HepG2 (cell line): ENCODE data around the gene UROS. TPM values are rescaled to one million over a fixed set of nuclear protein-coding genes. Genes with fewer than 3 reads are reported as not detected.

Source experiments
- BHLHE40 ChIP-seq: IDR thresholded peaks from 2 replicates; pipeline ENCODE4 v1.6.1; 2011; ENCODE audit warnings: low read length, improper control_type of control experiment
- HMGXB3 ChIP-seq: sonication (generic); formaldehyde crosslinking; IDR thresholded peaks from 2 replicates; pipeline ENCODE4 v1.4.0; 2020; ENCODE audit warnings: missing genetic modification reagents, borderline replicate concordance
- MLLT10 ChIP-seq: sonication (generic); formaldehyde crosslinking; IDR thresholded peaks from 2 replicates; pipeline ENCODE4 v1.4.0; 2020; ENCODE audit warnings: missing genetic modification reagents
- MTERF4 ChIP-seq: sonication (generic); formaldehyde crosslinking; IDR thresholded peaks from 2 replicates; pipeline ENCODE4 v1.8.0; 2023; ENCODE audit warnings: mild to moderate bottlenecking, missing genetic modification reagents
- TCF7 ChIP-seq: sonication (generic); IDR thresholded peaks from 2 replicates; pipeline ENCODE4 v1.6.1; 2016; ENCODE audit warnings: antibody characterized with exemption, low read depth
- THAP9 ChIP-seq: sonication (generic); formaldehyde crosslinking; IDR thresholded peaks from 2 replicates; pipeline ENCODE4; 2020; ENCODE audit warnings: missing genetic modification reagents, mild to moderate bottlenecking, borderline replicate concordance
- TSC22D2 ChIP-seq: sonication (generic); formaldehyde crosslinking; IDR thresholded peaks from 2 replicates; pipeline ENCODE4 v1.5.1; 2020; ENCODE audit warnings: missing genetic modification reagents, mild to moderate bottlenecking, borderline replicate concordance
- ZBTB42 ChIP-seq: sonication (generic); formaldehyde crosslinking; IDR thresholded peaks from 2 replicates; pipeline ENCODE4 v1.5.0; 2020; ENCODE audit warnings: mild to moderate bottlenecking, missing genetic modification reagents
- ZFX ChIP-seq: sonication (generic); formaldehyde crosslinking; IDR thresholded peaks from 2 replicates; pipeline ENCODE4 v1.4.0; 2020; ENCODE audit warnings: mild to moderate bottlenecking, low read depth, missing genetic modification reagents, moderate library complexity
- ZNF12 ChIP-seq: sonication (generic); formaldehyde crosslinking; IDR thresholded peaks from 2 replicates; pipeline ENCODE4 v1.5.0; 2020; ENCODE audit warnings: missing genetic modification reagents
- ZNF138 ChIP-seq: sonication (generic); formaldehyde crosslinking; IDR thresholded peaks from 2 replicates; pipeline ENCODE4 v1.5.0; 2020; ENCODE audit warnings: mild to moderate bottlenecking, low read depth, missing genetic modification reagents
- ZNF292 ChIP-seq: sonication (generic); formaldehyde crosslinking; IDR thresholded peaks from 2 replicates; pipeline ENCODE4 v1.8.1; 2022; ENCODE audit warnings: mild to moderate bottlenecking, low read depth, missing genetic modification reagents, borderline replicate concordance
- ZNF337 ChIP-seq: sonication (generic); formaldehyde crosslinking; IDR thresholded peaks from 2 replicates; pipeline ENCODE4 v1.5.1; 2020; ENCODE audit warnings: missing genetic modification reagents, low read depth, mild to moderate bottlenecking, borderline replicate concordance
- ZNF431 ChIP-seq: sonication (generic); formaldehyde crosslinking; IDR thresholded peaks from 2 replicates; pipeline ENCODE4 v1.9.0; 2022; ENCODE audit warnings: missing genetic modification reagents, low read depth, mild to moderate bottlenecking, borderline replicate concordance
- ZNF598 ChIP-seq: sonication (generic); formaldehyde crosslinking; IDR thresholded peaks from 2 replicates; pipeline ENCODE4 v1.5.1; 2020; ENCODE audit warnings: mild to moderate bottlenecking, missing genetic modification reagents, borderline replicate concordance
- ZNF691 ChIP-seq: sonication (generic); formaldehyde crosslinking; IDR thresholded peaks from 2 replicates; pipeline ENCODE4 v1.4.0; 2020; ENCODE audit warnings: missing genetic modification reagents, low read depth, mild to moderate bottlenecking, borderline replicate concordance
- polyA plus RNA-seq, 8 experiments: library from polyadenylated mRNA; depleted of rRNA in 3 of 8; stranded (reverse) in 7 of 8; unstranded in 1 of 8; fragments of >200 nt; fragmentation: Illumina TruSeq in 4 of 8; extraction: Trizol in 4 of 8; gene quantifications; 2 replicates each; pipeline versions ENCODE4 v1.2.1 to v1.2.3, GENCODE V29; 2011 to 2016; ENCODE audit warnings: low read depth in 4 of 8, missing spikeins in 1 of 8, mixed read lengths in 1 of 8; ENCODE audit not compliant: insufficient read depth in 1 of 8
- total RNA-seq, 5 experiments: library from RNA; depleted of rRNA; stranded (reverse); fragments of >200 nt; fragmentation: Illumina TruSeq; extraction: Trizol; gene quantifications; 2 replicates each; pipeline ENCODE4 v1.2.3, GENCODE V29; 2016; ENCODE audit warnings: low read depth in 1 of 5

Gene UROS
- total and polyA plus RNA-seq, 2 of the 13 experiments (the other 11 are each of a cell fraction or from before 2014, with no cell fraction given) = 14.8 to 49.9 TPM

DNA sequence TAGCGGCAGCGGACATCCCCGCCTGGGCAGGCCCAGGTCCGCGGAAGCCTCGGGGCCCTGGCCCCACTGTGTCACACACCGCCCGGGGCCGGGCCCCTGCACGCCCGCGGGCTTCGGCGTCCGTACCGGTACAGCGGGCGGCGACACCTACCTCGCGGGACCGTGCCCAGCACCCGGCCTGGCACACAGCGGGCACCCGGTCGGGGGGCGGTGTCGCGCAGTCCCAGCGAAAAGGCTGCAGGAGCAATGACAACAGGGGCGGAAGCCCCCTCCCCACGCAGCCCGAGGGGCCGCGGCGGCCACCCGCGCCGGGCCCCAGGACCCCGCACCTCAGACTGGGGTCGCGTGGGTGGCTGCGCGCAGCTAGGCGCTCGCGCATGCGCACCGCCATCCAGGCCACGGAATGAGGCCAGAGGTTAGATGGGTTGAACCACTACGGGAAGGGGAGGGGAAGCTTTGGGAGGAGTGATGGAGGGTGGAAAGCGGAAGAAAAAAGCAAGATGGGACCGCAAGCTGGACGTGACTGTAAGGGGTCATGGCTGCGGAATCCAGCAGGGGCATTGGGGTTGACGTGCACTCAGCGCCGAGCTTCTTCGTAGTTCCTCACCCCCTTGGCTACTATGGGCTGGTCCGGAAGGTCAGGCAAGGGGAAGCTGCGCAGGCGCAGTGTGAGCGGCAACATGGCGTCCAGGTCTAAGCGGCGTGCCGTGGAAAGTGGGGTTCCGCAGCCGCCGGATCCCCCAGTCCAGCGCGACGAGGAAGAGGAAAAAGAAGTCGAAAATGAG lies at the start of gene UROS, which contains the start of gene BCCIP (continued):
- TF ChIP-seq ZNF598 (peak; percentile 38; the same call in 1 of the 2 replicates), TSC22D2 (CRISPR knock-in tag) (0 out of 2 replicates have a peak, but pooled peaks have one; percentile 39), ZNF431 (no peak), MLLT10 (no peak), BHLHE40 (peak; percentile 98), MTERF4 (CRISPR knock-in tag) (peak; percentile 47; the same call in 1 of the 2 replicates), ZNF292 (no peak), ZNF12 (CRISPR knock-in tag) (no peak), ZNF691 (no peak), THAP9 (CRISPR knock-in tag) (peak; percentile 74; the same call in 1 of the 2 replicates), ZBTB42 (no peak), TCF7 (no peak), ZFX (peak; percentile 91), ZNF337 (CRISPR knock-in tag) (peak; percentile 54; the same call in 1 of the 2 replicates), HMGXB3 (peak; percentile 57; the same call in 1 of the 2 replicates), ZNF138 (CRISPR knock-in tag) (peak; percentile 26; the same call in 1 of the 2 replicates)
